Retinal pigment epithelial cell (primary cell): ENCODE measurements around the gene VASN.
A peak's percentile ranks its signal among the peaks of the same experiment; 100 is the strongest.
"Not testable (repeated sequence)": the region's sequence is repeated elsewhere in the genome, so short reads cannot be mapped to it uniquely, and the experiment has no call there.

ENCODE experiments used
- DNase-seq: peaks from one replicate; pipeline ENCODE4 v3.0.0-alpha.2; 2010; ENCODE audit warnings: low read depth
- H3K4me3 ChIP-seq: 2 replicates; pipeline ENCODE4 v1.5.1; 2011; ENCODE audit warnings: mild to moderate bottlenecking, low read length, control low read depth, moderate library complexity
- TF ChIP-seq, protein P1 (sequence below): conservative IDR thresholded peaks from 2 replicates; pipeline ENCODE4 v1.5.1; 2011; ENCODE audit warnings: low read depth, low read length, control low read depth, inconsistent platforms

Gene VASN

DNA sequence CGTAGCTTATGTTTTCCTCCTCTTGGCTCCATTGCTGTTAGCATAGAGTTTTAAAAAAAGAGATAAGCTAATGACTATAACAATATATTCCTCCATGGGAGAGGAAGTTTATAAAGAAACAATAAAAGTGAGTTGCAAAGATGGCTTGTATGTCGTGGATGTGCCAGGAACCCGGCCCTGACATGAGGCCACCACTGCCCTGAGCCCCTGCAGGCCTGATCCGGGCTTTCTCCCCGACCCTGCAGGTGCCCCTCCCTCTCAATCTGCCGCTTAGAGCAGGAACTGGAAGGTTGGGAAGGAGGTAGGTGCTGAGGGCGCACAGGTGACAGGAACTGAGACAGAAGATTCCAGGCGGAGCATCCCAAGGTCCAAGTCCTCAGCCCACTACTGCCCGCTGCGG, 32.2 kb upstream of the VASN start:
- TF ChIP-seq, protein P1, sequence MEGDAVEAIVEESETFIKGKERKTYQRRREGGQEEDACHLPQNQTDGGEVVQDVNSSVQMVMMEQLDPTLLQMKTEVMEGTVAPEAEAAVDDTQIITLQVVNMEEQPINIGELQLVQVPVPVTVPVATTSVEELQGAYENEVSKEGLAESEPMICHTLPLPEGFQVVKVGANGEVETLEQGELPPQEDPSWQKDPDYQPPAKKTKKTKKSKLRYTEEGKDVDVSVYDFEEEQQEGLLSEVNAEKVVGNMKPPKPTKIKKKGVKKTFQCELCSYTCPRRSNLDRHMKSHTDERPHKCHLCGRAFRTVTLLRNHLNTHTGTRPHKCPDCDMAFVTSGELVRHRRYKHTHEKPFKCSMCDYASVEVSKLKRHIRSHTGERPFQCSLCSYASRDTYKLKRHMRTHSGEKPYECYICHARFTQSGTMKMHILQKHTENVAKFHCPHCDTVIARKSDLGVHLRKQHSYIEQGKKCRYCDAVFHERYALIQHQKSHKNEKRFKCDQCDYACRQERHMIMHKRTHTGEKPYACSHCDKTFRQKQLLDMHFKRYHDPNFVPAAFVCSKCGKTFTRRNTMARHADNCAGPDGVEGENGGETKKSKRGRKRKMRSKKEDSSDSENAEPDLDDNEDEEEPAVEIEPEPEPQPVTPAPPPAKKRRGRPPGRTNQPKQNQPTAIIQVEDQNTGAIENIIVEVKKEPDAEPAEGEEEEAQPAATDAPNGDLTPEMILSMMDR = no peak
- DNase-seq = no peak
- H3K4me3 ChIP-seq = no peak overlapping the region

DNA sequence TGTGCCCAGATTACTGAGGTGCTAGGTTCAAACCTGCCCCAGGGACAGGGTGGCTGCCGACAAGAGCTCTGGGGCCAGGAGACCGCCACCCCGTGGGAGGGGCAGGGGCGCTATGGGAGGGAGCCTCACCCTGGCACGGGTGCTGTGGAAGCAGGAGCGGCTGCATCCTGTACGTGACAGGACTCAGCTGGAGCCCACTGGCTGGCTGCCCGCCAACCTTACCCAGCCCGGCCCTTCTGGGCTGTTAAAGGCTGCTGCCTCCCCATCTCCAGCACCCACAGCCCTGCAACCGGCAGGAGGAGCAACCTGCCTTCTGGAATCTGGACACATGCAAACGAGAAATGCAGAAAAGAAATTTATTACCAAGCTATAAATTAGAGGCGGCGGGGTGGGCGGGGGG, 31.7 kb upstream of the VASN start:
- H3K4me3 ChIP-seq = no peak overlapping the region
- TF ChIP-seq, protein P1 = peak; percentile 60
- no peak for DNase-seq

DNA sequence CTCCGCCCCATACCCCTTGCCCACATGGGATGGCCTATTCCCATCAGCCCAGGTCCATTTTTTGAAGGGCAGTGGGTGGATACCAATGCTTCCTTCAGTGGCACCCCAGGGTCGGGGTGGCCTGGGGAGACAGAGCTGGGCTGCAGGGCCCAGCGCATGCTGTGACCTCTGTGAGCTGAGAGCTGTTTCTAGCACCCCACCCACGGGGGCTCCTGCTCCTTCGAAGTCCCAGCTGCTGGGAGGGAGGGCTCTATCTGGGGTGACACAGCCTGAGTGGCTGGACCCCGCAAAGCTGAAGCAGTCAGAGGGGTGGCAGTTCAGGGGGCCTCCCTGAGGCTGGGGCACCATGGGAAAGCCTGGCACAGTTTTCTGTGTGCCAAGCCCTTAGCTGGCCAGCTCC, 31.2 kb upstream of the VASN start:
- no peak overlapping the region for H3K4me3 ChIP-seq
- no peak for DNase-seq

DNA sequence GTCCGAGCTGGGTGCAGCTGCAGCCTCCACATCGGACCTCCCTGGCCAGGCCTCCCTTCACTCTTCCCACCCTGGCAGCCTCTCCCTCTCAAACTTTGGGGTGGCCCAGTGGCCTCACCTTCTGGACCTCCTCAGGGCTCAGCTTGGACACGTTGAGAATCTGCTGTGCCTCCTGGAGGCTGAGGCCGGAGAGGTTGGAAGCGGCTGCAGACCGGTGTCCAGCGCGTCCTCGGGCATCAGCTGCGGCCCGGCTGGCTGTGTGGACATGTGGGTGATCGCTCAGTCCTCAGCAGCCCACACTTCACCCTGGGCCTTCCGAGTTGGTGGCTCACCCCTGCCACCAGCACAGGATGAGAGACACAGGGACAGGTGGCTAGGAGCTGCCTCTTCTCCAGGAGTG, 30.4 kb upstream of the VASN start:
- TF ChIP-seq, protein P1 = no peak
- DNase-seq = no peak
- H3K4me3 ChIP-seq = no peak overlapping the region

More for the DNA sequence above, 31.2 kb upstream of the VASN start:
- TF ChIP-seq, protein P1 = no peak

DNA sequence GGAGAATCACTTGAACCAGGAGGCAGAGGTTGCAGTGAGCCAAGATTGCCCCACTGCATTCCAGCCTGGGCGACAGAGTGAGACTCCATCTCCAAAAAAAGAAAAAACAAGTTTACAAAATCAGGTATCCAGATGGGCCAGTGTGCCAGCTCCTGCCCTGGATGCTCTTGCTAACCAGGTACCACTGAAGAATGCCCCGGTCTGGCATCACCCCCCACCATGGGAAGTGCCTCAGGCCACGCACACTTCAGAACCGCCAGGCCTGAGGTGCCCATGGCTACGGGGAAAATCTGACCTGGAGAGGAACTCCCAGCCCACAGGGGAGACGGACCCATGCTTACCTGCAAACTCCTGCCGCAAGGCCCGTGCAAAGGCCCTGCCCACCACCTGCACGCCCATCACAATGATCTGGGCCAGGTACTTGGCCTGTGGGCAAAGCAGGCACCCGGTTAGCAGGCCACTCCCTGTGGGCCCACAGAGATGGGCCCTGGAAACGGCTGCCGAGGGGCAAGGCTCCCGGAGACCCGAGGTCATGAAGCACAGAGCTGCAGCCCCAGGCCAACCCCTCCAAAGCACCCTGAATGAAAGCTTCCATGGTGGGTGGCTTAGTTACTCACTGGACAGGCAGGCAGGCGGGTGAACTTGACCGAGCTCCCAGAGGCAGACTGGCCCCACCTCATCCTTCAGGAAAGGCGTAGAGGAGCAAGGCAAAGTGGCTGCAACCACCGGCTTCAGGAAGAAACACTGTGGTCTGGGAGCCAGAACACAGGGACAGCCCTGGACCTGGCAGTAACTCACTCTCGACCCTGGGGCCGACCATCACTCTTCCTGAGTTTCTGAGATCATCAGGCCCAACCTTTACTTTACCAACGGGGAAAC, 28.5 kb upstream of the VASN start:
- TF ChIP-seq, protein P1 = no peak
- DNase-seq = no peak
- no peak overlapping the region for H3K4me3 ChIP-seq

DNA sequence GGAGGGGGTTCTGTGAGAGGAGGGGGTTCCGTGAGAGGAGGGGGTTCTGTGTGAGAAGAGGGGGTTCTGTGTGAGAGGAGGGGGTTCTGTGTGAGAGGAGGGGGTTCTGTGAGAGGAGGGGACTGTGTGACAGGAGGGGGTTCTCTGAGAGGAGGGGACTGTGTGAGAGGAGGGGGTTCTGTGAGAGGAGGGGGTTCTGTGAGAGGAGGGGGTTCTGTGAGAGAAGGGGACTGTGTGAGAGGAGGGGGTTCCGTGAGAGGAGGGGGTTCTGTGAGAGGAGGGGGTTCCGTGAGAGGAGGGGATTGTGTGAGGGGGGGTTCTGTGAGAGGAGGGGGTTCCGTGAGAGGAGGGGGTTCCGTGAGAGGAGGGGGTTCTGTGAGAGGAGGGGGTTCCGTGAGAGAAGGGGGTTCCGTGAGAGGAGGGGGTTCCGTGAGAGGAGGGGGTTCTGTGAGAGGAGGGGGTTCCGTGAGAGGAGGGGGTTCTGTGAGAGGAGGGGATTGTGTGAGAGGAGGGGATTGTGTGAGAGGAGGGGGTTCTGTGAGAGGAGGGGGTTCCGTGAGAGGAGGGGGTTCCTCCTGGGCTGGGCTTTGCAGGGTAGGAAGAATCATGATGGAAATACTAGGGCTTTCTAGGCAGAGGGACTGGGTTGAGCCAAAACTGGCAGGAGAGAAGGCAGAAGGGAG, 27.2 kb upstream of the VASN start:
- not testable (repeated sequence) for H3K4me3 ChIP-seq, DNase-seq

DNA sequence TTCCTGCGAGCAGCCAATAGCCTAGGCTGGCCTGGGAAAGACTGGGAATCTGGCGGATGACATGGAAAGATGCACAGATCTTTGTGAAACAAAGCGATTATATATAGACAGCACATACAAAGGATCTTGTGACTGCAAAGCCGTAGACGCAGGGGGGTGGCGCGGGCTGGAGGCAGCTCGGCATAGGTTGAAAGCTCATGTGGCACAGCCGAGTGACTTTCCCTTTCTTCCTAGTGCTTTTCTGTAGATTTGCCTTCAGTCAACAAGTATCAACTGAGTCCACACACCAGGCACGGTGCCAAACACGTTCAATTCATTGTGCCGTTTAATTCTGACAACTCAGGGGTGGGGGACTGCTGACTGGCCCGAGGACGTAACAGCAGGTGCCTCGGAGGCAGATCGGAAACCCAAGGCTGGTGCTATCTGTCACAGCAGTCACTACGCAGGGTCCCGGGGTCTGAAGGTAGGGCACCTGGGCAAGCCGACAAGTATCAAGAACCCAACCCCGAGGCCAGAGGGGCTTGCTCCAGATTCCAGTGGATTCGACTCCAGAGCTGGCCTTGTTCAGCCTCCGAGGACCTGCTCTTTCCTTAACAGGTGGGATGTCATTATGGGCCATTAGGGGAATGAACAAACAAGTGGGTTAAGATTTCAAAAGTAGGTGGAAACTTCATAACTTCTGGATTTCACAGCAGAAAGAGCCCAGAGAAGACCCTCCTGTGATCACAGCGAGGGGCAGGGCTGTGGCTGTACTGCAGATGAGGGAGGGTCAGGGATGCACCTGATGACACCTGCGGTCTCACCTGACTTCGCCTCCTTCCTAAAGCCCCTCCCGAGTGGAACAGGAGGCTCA, 26.4 kb upstream of the VASN start:
- peak; percentile 67 for DNase-seq
- no peak overlapping the region for H3K4me3 ChIP-seq
- TF ChIP-seq, protein P1 = no peak
